GM12865 (cell line): ENCODE measurements around the gene SPECC1.
"Not testable (repeated sequence)": the region's sequence is repeated elsewhere in the genome, so short reads cannot be mapped to it uniquely, and the experiment has no call there.

Source experiments
- DNase-seq: peaks from one replicate; pipeline ENCODE4 v3.0.0; 2010; ENCODE audit warnings: low read depth
- H3K4me3 ChIP-seq: 2 replicates; pipeline ENCODE4 v1.5.1; 2011; ENCODE audit warnings: mild to moderate bottlenecking, low read depth, low read length, control low read depth
- TF ChIP-seq, protein P1 (sequence below): IDR thresholded peaks from 2 replicates; pipeline ENCODE4 v1.5.1; 2011; ENCODE audit warnings: low read length, control low read depth, low read depth, inconsistent platforms; ENCODE audit not compliant: insufficient read depth; ENCODE audit errors: missing control alignments

The SPECC1 gene

GRCh38 chr17:20320535-20321229 lies 311.5 kb downstream of the SPECC1 start:
- DNase-seq = peak; percentile 77
- H3K4me3 ChIP-seq = not testable (repeated sequence)

DNA sequence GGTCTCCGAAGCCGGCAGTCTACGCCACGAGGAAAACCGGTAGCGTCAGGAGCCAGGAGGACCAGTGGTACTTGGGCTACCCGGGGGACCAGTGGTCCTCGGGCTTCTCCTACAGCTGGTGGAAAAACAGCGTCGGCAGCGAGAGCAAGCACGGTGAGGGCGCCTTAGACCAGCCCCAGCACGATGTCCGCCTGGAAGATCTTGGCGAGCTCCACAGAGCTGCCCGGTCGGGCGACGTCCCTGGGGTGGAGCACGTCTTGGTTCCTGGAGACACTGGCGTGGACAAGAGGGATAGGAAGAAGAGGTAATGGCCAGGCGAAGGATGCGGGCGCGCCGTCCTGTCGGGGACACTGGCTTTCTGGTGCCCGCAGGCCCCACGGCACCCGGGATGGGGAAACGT lies 312.2 kb downstream of the SPECC1 start:
- H3K4me3 ChIP-seq = peak overlapping the region; percentile 37
- DNase-seq = not testable (repeated sequence)

More at GRCh38 chr17:20320535-20321229, 311.5 kb downstream of the SPECC1 start:
- TF ChIP-seq, protein P1, sequence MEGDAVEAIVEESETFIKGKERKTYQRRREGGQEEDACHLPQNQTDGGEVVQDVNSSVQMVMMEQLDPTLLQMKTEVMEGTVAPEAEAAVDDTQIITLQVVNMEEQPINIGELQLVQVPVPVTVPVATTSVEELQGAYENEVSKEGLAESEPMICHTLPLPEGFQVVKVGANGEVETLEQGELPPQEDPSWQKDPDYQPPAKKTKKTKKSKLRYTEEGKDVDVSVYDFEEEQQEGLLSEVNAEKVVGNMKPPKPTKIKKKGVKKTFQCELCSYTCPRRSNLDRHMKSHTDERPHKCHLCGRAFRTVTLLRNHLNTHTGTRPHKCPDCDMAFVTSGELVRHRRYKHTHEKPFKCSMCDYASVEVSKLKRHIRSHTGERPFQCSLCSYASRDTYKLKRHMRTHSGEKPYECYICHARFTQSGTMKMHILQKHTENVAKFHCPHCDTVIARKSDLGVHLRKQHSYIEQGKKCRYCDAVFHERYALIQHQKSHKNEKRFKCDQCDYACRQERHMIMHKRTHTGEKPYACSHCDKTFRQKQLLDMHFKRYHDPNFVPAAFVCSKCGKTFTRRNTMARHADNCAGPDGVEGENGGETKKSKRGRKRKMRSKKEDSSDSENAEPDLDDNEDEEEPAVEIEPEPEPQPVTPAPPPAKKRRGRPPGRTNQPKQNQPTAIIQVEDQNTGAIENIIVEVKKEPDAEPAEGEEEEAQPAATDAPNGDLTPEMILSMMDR = peak; percentile 72

DNA sequence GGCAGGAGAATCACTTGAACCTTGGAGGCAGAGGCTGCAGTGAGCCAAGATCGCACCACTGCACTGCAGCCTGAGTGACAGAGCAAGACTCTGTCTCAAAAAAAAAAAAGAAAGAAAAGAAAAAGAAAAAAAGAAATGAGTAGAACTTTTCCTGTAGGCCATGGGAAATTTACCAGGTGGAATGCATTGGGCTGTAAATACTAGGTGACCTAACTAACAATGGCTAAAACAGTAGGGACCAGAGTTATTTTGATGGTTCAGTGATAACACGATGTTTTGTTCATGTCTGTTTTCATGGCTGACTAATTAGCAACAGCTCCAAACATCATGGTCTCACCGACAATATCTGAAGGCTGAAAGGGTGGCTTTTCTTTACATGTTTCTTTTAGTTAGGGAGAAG lies 318.6 kb downstream of the SPECC1 start:
- not testable (repeated sequence) for DNase-seq, H3K4me3 ChIP-seq

GRCh38 chr17:20351405-20351804 lies 342.2 kb downstream of the SPECC1 start:
- H3K4me3 ChIP-seq, DNase-seq: not testable (repeated sequence)

DNA sequence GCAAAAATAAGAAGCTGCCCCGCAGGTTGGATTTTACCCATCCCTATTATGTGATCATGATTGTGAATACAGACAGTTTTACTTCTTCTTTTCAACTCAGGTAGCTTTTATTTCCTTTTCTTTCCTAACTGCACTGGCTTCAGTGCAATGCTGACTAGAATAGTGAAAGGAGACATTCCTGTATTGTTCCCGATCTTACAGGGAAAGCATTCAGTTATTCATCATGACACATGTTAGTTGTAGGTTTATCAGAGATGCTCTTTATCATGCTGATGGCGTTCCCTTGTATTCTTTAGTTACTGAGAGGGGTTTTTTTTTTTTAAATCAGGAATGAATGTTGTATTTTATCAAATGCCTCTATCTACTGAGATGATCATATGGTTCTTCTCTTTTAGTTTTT lies 343.4 kb downstream of the SPECC1 start:
- DNase-seq, H3K4me3 ChIP-seq: not testable (repeated sequence)

GRCh38 chr17:20363846-20364245 lies 354.7 kb downstream of the SPECC1 start:
- not testable (repeated sequence) for H3K4me3 ChIP-seq, DNase-seq
